Ammon's horn (tissue), 1 donor: ENCODE data around the gene CYP19A1.

Experiments used
- DNase-seq: peaks from one replicate; pipeline ENCODE4 v3.0.0-alpha.2; 2016; ENCODE audit warnings: low spot score

CYP19A1 gene

GRCh38 chr15:51338496-51338895, at the start of gene CYP19A1:
Gene CYP19A1, minus strand, starts transcription at chr15:51338596. Its CDS starts 95,684 bp downstream, at chr15:51242912.
- DNase-seq, result no peak

GRCh38 chr15:51387699-51388041, 49.3 kb upstream of the CYP19A1 start:
- DNase-seq, result no peak

GRCh38 chr15:51386960-51387698, 48.7 kb upstream of the CYP19A1 start:
- no peak for DNase-seq

- DNase-seq, result no peak
These were observed 48.1 kb upstream of the CYP19A1 start for GRCh38 chr15:51386486-51386885.

- peak; percentile 52 for DNase-seq
These were observed 47.6 kb upstream of the CYP19A1 start for GRCh38 chr15:51386029-51386428.

- peak; percentile 65 for DNase-seq
These were observed 44.4 kb upstream of the CYP19A1 start for GRCh38 chr15:51382787-51383186.

- DNase-seq, result peak; percentile 91
These were observed 42.8 kb upstream of the CYP19A1 start for GRCh38 chr15:51380999-51381806.

GRCh38 chr15:51379390-51379789, 41.0 kb upstream of the CYP19A1 start:
- no peak for DNase-seq

GRCh38 chr15:51378406-51378805, 40.0 kb upstream of the CYP19A1 start:
- DNase-seq, result no peak

- DNase-seq, result peak; percentile 51
These were observed 38.8 kb upstream of the CYP19A1 start for GRCh38 chr15:51377038-51377786.

GRCh38 chr15:51375966-51376640, 37.7 kb upstream of the CYP19A1 start:
- DNase-seq, result no peak

GRCh38 chr15:51374131-51374530, 35.7 kb upstream of the CYP19A1 start:
- no peak for DNase-seq

GRCh38 chr15:51371266-51371665, 32.9 kb upstream of the CYP19A1 start:
- no peak for DNase-seq

- no peak for DNase-seq
These were observed 31.0 kb upstream of the CYP19A1 start for GRCh38 chr15:51369451-51369761.

GRCh38 chr15:51368751-51369450, 30.5 kb upstream of the CYP19A1 start:
- DNase-seq, result no peak

GRCh38 chr15:51368307-51368706, 29.9 kb upstream of the CYP19A1 start:
- DNase-seq, result no peak

GRCh38 chr15:51367322-51367976, 29.1 kb upstream of the CYP19A1 start:
- DNase-seq, result no peak

- DNase-seq, result no peak
These were observed 28.5 kb upstream of the CYP19A1 start for GRCh38 chr15:51366920-51367319.

GRCh38 chr15:51366071-51366470, 27.7 kb upstream of the CYP19A1 start:
- DNase-seq, result no peak

GRCh38 chr15:51365417-51365816, 27.0 kb upstream of the CYP19A1 start:
- DNase-seq, result no peak

- no peak for DNase-seq
These were observed 25.0 kb upstream of the CYP19A1 start for GRCh38 chr15:51363383-51363782.
